ENCODE data around the gene MBOAT2.
A peak's percentile ranks its signal among the peaks of the same experiment; 100 is the strongest.

Gene MBOAT2

GRCh38 chr2:8851811-8852560 lies 151.5 kb downstream of the MBOAT2 start:
- no peak for DNase-seq

- no peak for DNase-seq
Measured at GRCh38 chr2:8850845-8851487, 152.5 kb downstream of the MBOAT2 start.

- no peak for DNase-seq
Measured at GRCh38 chr2:8849327-8849726, 154.2 kb downstream of the MBOAT2 start.

DNA sequence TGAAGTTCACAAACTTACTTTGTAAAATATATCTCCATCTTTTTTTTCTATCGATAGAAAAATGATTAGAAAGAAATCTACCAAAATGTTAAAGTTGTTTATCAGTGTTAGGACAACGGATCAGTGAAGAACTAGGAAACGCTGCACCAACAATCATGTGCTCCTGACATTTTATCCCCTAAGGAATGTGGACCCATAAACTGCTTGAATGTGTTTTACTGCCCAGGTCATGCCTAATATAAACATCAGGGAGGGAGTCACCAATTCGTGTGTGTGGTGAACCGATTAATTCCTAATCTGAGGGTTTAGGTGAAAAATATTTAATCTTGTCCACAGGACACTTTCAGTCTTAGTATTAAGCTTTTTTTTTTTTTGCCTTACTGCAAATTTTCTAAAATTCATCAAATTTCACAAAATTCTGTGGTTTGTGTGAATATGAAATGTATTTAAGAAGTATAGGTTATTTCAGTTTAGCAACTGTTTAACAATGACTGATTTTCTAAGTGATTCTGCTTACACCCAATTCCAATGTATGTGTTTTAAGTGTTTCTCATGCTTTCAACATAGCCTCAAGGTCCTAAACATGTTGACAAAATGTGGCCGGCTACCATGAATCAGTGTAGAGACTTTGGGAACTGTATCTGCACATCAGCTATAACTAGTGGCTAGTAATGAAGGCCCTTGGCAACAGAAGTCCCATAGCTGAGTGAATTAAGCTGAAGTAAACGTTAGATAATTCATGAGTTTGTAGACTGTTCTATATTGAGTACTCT lies 155.0 kb downstream of the MBOAT2 start:
- no peak for DNase-seq

DNA sequence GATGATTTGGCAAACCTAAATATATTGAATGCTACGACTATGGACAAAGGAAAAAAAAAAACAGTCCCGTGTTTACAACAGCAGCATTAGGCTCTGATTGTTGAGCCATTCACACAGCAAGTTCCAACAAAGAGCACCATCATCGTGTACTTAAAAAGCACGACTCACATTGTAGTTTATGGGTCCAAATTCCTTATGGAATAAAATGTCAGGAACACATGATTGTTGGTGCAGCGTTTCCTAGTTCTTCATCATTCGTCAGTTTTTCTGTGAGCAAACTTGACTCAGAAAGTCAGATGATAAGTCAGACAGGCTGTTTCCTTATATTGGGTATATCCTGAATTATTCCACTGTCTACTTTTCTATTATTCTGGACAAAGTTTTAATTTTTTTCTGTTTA lies 156.1 kb downstream of the MBOAT2 start:
- no peak for DNase-seq

DNA sequence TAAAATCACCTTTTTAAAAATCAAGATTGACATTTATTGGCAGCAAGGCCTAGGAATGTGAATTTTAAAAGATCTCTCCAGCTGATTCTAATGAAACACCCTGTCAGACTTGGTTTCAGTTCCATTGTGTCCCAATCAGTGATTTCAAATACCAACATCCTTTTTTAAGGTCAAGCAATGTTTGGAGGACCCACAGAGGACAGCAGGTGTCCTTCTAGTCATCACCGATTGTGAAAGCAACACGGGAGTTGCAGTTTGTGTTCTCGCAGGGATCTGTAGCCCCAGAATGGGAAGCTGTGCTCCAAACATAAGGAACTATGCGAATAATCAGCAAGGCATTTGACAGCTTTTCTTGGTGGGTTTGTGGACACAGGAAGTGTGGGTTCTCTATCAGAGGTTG lies 161.6 kb downstream of the MBOAT2 start:
- no peak for DNase-seq

GRCh38 chr2:8840475-8841091 lies 162.9 kb downstream of the MBOAT2 start:
- no peak for DNase-seq

DNA sequence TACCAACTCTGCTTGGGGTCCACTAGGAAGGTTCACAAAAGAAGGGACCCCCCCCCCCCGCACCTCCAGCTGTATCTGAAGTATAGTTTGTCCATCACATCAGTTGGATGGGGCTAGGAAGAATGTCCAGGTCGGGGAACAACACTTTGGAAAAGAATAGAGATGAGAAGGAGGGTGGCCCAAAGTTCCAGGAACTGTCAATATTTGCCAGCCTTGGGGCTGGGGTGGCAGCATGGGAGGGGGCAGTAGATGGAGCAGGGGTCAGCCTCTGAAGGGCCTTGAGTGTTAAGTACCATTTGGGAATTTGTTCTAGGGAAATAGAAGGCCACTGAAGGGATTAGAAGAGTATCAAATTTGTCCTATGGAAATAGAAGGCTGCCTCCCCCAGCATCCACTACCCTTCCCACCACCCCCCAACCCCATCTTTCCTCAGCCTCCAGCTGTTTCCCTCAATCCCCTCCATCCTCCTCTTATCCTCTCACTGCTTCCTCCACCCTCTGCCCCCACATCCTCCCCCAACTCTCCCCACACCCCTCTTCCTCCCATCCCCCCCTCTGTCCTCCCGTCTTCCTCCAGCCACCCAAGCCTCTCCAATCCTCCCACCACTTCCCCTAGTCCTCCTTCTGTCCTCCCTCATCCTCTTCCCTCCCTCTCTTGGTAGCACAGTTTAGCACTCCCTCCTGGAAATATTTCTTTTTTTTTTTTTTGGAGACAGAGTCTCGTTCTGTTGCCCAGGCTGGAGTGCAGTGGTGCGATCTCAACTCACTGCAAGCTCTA lies 164.1 kb downstream of the MBOAT2 start:
- no peak for DNase-seq

DNA sequence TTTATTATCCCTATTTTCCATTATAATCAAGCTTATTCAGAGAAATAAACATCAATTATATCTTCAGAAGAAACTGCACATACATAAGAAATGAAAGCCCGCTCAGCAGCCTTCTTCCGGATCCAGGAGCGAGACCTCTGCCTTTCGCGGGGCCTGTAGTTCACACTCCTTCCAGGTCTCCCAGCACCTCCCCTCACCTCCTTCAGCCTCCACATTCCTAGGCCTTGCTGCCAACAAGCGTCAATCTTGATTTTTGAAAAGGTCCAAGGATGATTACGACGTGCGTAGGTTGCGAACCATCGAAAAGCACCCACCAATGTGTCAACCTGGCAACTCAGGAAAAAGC lies 165.7 kb downstream of the MBOAT2 start:
- no peak for DNase-seq

- peak; percentile 92 for DNase-seq
Measured at GRCh38 chr2:8836971-8837794, 166.3 kb downstream of the MBOAT2 start, which contains the start of gene KIDINS220. Gene KIDINS220 (minus strand): TSS chr2:8837613. CDS start chr2:8827093, 10,520 bp downstream.

DNA sequence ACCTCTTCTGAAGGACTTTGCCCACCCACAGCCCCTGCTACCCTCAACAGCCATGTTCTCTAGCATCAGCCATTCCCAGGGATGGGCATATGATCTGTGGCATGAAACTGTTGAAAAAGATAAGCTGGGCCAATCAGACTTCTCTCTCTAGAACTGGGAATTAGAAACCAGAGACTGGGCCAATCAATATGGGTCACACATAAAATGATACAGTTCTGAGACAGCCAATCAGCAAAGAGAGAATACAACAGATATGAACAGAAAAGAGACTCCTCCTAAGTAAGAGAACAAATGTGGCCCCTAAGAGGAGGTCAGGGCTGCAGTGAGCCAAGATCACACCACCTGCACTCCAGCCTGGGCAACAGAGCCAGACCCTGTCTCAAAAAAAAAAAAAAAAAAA lies 168.2 kb downstream of the MBOAT2 start:
- DNase-seq: no peak

DNA sequence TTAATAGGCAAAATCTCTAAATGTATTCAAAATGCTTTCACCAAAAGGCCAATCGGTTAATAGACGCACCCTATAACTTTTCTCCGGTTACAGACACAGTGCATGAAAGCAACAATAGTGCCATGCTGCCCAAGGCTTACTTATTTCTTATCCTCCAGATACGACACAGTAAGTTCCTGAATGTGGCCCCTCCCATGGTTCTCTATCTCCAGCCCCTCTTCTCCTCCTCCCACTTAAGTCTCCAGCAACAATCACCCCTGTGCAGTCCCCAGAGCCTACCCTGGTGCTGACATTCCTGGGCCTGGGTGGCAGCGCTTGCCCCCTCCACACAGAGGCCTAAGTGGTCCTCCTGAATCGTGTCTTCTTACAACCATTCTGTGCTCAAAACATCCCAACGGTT lies 169.6 kb downstream of the MBOAT2 start:
- DNase-seq: no peak

DNA sequence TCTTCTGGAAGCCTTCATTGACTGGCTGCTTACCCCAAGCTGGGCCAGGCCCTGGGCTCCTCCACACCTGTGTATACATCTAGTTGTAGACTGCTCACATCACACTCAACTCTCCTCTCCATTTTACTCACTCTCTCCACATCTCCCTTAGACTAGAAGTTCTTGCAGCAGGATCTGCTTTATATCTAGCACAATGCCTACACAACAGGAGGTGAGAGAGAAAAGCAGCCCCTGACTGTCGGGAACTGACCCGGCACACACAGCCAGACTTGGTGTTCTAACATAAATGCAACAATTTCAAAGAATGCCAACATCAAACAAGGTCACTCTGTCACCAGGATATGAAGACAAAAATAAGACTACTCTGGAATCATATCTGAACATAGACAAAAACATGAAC lies 172.0 kb downstream of the MBOAT2 start:
- DNase-seq: no peak

DNA sequence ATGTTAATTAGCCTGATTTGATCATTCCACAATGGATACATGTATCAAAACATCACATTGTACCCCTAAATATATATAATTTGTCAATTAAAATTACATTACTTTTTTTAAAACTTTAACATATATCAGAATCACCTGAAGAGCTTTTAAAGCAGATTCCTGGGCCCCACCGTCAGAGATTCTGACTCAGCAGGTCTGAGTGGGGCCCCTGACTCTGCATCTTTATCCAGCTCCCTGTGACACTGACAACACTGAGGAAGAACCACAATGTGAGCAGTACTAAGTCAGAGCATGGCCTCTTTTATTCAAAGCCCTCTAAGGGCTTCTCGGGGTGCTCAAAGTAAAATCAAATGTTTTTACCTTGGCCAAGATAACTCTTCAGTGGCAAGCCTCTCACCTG lies 175.8 kb downstream of the MBOAT2 start:
- no peak for DNase-seq

- no peak for DNase-seq
Measured at GRCh38 chr2:8822218-8822617, 181.3 kb downstream of the MBOAT2 start.

- DNase-seq: no peak
Measured at GRCh38 chr2:8821276-8822217, 181.9 kb downstream of the MBOAT2 start.

- no peak for DNase-seq
Measured at GRCh38 chr2:8819948-8820347, 183.5 kb downstream of the MBOAT2 start.

DNA sequence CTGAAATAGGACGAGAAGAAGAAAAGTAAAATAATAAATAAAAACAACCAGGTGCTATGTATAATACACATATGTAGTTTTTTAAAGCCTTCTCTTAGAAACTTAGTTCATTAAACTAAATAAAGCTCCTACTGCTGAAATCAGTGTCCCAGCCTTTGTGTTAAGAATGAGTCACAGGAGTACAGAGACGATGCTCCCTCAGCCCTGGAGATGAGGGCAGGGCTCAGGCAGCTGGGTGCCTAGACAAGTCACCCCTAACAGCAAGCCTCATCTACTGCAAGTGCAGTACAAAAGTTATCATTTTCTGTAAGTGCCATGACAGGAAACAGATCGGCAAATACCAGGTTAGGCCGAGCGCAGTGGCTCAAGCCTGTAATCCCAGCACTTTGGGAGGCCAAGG lies 184.3 kb downstream of the MBOAT2 start:
- DNase-seq: no peak

DNA sequence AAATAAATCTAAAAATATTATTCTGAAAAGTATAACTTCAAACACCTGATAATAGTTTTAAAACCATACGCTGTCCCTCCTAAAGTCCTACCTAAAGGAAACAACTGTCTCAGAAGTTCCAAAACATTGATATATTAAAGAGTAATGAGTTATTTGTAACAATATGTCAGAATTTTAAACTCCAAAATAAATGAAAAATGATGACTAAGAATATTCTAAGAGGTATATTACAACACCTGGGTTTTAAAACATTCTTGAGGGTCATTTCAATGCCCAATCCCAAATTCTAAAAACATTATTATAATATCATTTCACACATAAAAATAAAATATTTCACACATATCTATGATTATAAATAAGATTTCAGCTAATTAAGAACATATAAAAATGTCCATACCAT lies 186.3 kb downstream of the MBOAT2 start:
- no peak for DNase-seq

GRCh38 chr2:8806885-8807704 lies 196.4 kb downstream of the MBOAT2 start:
- no peak for DNase-seq

Measured in 8988T (cell line).